SKM-1 (cell line): ENCODE measurements around the gene PEAK1.

Experiments used
- DNase-seq: peaks from one replicate; lab custom pipeline; 2025; ENCODE audit not compliant: unreplicated experiment; lab: John Stamatoyannopoulos, UW

Gene PEAK1

GRCh38 chr15:77361456-77361855 lies 58.4 kb downstream of the PEAK1 start:
- DNase-seq, result no peak

GRCh38 chr15:77358545-77359240 lies 61.2 kb downstream of the PEAK1 start:
- no peak for DNase-seq

DNA sequence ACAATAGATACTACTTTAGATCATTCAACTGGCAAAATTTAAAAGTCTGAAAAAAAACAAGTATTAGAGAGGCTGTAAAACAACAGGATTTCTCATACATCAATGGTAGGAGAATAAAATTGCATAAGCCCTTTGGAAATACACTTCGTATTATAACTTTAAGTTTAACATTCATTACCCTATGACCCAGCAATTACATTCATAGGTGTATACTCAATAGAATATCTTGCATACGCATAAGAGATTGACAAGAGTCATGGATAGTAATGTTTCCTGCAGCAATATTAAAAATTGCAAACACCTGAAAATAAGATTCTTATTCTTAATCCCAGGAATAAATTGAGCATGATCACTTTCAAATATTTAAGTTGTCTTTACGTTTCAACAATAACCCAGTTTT lies 63.6 kb downstream of the PEAK1 start:
- DNase-seq, result no peak

DNA sequence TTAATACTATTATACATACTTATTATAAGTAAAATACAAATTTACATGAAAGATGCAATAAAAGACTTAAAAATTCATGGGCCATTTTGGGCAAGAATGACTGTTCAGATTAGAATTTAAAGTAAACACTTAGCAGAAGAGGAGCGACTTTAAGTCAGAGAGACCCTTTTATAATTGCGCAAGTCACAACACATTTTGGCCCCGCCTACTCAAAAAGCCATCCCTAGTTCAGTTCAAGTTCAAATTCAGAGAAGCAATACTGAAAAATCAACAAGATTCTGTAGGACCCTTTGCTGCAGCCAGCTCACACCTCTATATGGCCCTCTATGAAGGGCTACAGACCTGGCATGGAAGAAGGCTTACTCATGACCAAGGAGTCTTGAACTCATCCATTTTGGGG lies 64.6 kb downstream of the PEAK1 start:
- DNase-seq, result no peak

GRCh38 chr15:77354063-77354462 lies 65.8 kb downstream of the PEAK1 start:
- no peak for DNase-seq

DNA sequence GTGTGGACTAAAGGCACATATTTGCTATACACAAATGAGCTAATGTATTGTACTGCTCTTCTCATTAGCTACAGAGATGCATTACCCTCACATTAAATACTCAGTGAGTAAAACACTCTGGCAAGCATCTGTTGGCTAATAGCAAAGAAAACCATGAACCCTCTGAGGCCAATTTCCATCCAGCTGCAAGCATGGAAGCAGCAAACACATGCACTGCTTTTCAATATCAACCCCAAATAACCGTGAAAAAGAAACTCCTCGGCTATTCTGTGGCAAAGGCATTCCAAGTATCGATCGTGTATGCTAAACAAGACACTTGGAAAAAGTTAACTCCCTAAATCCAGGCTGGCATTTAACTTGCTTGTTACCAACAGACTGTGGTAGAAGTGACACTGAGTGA lies 67.0 kb downstream of the PEAK1 start:
- no peak for DNase-seq

- DNase-seq, result no peak
These were observed 69.1 kb downstream of the PEAK1 start for GRCh38 chr15:77350792-77351191.

DNA sequence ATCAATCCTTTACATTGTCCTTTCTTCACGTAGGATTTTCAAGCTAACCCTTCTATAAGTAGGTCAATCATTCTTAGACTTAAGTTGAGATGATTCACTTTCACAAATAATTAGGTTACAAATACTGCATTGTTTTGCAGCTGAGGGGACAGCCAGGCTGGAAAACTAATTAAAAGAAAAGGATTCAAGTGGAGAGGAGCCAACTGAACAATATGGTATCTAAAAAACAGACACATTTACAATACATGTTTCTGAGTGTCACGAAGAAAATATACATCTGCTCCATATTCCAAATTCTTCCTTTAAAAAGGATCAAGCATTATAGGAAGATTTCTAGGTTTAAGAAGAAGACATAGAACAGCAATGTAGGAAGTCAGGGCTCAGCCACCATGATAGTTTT lies 70.2 kb downstream of the PEAK1 start:
- DNase-seq, result no peak

DNA sequence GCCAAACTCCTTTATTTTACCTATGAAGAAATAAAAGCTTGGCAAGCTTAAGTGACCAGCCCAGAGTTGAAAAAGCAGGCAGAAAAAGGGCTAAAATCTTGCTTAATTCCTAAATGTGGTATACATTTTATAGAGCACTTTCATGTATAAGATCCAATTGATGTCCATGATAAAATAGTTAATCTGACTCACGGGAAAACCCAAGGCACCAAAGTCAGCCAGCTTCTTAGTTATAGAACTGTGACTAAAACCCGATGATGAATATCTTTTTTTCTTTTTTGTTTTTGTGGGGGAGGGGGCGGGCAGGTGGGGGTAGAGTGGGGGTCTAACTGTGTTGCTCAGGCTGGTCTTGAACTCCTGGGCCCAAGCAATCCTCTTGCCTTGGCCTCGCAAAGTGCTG lies 71.4 kb downstream of the PEAK1 start:
- DNase-seq, result no peak

- no peak for DNase-seq
These were observed 72.7 kb downstream of the PEAK1 start for GRCh38 chr15:77347197-77347596.

DNA sequence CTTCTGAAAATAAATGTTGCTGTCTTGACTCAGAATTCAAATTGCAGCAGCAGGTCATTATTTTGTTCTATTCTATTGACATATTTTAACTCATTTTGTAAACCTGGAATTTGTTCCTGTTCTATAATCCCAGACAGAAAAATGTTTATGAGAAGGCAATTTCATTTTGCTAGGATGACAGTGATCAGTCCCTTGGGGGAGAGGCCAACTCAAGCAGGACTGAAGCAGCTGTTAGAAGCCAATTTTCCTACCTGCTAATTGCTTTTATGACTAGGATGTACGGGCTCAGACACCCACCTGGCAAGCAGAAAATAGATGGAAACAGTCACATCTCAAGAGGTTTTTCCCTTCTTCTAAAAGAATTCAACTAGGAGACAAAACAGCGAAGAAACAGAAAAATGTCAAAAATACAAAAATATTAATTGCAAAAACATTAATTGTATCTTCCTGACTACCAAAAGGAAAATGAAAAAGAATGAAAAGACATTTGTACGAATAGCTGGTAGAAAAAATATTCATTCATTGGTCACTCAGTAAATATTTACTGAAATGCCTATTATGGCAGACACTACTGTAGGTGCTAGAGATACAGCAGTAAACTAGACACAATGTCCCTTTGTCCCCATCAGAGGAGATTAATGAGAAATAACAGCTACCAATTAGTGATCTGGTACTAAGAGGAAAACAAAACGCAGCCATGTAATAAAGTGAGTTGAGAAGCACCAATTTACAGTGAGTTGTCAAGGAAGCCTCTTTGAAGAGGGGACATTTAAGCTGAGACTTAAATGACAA lies 73.5 kb downstream of the PEAK1 start:
- no peak for DNase-seq

DNA sequence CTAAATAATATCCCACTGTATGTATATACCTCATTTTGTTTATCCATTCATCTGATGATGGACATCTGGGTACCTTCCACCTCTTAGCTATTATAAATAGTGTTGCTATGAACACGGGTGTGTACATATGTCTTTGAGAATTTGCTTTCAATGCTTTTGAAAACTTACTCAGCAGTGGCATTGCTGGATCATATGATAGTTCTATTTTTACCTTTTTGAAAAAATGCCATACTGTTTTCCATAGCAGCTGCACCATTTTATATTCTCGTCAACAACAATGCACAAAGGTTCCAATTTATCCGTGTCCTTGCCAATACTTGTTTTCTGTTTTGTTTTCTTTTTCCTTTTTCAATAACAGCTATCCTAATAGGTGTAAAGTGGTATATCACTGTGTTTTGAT lies 77.1 kb downstream of the PEAK1 start:
- no peak for DNase-seq

- DNase-seq, result no peak
These were observed 79.7 kb downstream of the PEAK1 start for GRCh38 chr15:77340245-77340644.

GRCh38 chr15:77336006-77336405 lies 83.9 kb downstream of the PEAK1 start:
- DNase-seq, result no peak

DNA sequence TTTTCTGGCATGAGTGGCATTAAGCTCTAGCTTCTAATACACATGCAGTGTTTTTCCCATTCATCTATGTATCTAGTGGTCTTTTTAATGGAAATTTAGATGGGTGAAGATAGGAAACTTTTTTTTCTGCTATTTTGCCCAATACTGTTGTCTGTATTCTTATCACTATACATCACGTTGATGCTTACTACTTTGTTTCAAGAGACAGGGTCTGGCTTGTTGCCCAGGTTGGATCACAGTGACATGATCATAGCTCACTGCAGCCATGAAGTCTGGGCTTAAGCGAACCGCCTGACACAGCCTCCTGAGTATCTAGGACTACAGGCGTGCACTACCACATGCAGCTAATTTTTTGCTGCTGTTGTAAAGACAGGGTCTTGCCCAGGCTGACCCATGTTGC lies 84.6 kb downstream of the PEAK1 start:
- no peak for DNase-seq

DNA sequence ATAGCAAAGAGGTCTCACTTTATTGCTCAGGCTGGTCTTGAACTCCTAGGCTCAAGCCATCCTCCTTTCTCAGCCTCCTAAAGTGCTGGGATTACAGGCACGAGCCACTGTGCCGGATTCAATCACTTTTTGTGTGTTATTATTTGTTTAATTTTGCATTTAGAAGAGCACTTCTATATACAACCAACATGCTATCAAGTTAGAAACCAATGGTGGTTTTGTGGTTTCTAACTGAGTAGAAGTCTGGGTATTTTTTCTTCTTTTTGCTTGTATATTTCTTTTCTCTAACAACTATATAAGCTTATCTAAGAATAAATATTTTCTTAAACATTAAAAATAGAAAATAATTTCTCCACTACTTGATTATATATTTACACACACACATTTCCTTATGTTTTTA lies 86.7 kb downstream of the PEAK1 start:
- no peak for DNase-seq

- no peak for DNase-seq
These were observed 90.7 kb downstream of the PEAK1 start for GRCh38 chr15:77329202-77329601.

DNA sequence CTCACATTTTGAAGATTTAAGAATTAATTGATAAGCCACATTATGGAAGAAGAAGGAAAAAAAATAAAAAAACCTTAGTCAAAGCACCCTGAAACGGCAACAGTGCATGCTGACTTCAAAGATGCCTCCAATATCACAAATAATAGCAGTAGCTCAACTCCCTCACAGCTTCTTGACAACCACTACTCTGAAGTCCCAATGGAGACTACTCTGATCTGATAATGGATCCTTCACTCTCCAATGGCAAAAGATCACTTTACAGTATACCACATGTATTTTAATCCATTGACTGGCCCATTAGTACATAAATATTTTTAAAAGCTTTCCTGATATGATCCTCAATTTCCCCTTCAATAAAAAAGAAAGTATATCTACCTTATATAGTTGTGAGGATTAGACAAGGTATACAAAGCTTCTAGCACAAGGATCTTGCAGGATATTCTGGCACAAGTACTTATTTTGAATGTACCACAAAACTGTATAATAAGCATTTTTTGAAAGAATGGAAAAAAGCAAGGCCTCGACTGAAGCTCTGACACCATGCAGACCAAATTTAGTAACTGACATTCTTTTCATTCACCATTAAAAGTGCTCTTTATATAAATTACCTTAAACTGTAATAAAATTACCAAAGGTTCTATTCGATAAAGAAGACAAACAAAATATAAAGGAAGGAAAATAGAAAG lies 91.9 kb downstream of the PEAK1 start:
- DNase-seq, result no peak

GRCh38 chr15:77327168-77327567 lies 92.7 kb downstream of the PEAK1 start:
- no peak for DNase-seq

- DNase-seq, result no peak
These were observed 93.5 kb downstream of the PEAK1 start for GRCh38 chr15:77326366-77326765.

- DNase-seq, result no peak
These were observed 107.4 kb downstream of the PEAK1 start for GRCh38 chr15:77312523-77312922.
